ENCODE results near the gene ZSCAN30.

ZSCAN30 gene

DNA sequence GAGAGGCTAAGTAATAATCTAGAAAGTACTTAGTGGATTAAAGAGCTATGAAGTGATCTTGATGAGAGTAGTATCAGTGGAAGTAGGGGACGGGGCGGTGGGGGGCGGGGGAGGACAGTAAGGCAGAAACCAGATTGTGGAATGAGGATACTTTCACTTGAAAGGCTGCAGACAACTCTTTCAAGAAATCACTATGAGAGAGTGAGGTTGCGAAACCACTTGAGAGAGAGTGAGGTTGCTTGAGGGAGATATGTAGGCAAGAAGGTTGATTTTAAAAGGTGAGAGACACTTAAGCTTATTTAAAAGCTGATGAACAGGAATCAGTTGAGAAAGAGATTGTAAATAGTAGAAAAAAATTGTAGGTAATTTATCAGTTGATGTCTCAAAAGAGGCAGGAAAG lies 45.4 kb downstream of the ZSCAN30 start:
- in situ Hi-C loops (cut with HindIII; ENCODE audit: low sequenced_read_pairs) = no loop called here
- no peak overlapping the region for H3K4me3 ChIP-seq (ENCODE audit: low read depth, low read length)
- TF ChIP-seq, protein P1, sequence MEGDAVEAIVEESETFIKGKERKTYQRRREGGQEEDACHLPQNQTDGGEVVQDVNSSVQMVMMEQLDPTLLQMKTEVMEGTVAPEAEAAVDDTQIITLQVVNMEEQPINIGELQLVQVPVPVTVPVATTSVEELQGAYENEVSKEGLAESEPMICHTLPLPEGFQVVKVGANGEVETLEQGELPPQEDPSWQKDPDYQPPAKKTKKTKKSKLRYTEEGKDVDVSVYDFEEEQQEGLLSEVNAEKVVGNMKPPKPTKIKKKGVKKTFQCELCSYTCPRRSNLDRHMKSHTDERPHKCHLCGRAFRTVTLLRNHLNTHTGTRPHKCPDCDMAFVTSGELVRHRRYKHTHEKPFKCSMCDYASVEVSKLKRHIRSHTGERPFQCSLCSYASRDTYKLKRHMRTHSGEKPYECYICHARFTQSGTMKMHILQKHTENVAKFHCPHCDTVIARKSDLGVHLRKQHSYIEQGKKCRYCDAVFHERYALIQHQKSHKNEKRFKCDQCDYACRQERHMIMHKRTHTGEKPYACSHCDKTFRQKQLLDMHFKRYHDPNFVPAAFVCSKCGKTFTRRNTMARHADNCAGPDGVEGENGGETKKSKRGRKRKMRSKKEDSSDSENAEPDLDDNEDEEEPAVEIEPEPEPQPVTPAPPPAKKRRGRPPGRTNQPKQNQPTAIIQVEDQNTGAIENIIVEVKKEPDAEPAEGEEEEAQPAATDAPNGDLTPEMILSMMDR (IDR thresholded peaks at IDR 0.05; ENCODE audit: low read depth, low read length) = no peak
- DNase-seq (ENCODE audit: low read depth, low spot score) = no peak

DNA sequence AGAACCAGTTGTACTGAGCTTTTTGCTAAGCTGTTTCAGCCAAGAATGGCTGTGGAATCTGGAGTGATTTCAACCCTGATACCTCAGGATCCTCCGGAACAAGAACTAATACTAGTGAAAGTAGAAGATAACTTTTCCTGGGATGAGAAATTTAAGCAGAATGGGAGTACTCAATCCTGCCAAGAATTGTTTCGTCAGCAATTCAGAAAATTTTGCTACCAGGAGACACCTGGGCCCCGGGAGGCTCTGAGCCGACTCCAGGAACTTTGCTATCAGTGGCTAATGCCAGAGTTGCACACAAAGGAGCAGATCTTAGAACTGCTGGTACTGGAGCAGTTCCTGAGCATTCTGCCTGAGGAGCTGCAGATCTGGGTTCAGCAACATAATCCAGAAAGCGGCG lies 47.6 kb downstream of the ZSCAN30 start:
- in situ Hi-C loops (cut with HindIII; ENCODE audit: low sequenced_read_pairs) = no loop called here
- no peak for DNase-seq (ENCODE audit: low read depth, low spot score)
- TF ChIP-seq, protein P1 (IDR thresholded peaks at IDR 0.05; ENCODE audit: low read depth, low read length) = no peak
- H3K4me3 ChIP-seq (ENCODE audit: low read depth, low read length) = no peak overlapping the region

DNA sequence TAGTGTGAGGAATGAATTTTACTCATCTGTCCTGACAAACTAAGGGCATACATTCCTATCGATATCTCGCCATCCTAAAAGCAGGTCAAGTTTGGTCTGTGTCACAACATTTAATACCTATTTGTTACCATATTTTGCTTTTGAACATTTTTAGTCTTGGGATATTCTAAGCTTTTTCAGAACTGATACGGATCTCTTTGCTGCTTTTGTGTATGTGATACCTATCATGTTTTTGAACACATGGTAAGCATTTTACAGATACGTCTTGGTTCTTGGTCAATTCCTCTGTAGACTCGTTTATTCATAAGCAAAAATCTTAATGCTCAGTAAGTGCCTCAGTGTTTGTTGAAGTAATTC lies 48.6 kb downstream of the ZSCAN30 start:
- peak overlapping the region; percentile 67 for H3K4me3 ChIP-seq (ENCODE audit: low read depth, low read length)
- TF ChIP-seq, protein P1 (IDR thresholded peaks at IDR 0.05; ENCODE audit: low read depth, low read length) = no peak
- DNase-seq (ENCODE audit: low read depth, low spot score) = no peak
- in situ Hi-C loops (cut with HindIII; ENCODE audit: low sequenced_read_pairs) = no loop called here

DNA sequence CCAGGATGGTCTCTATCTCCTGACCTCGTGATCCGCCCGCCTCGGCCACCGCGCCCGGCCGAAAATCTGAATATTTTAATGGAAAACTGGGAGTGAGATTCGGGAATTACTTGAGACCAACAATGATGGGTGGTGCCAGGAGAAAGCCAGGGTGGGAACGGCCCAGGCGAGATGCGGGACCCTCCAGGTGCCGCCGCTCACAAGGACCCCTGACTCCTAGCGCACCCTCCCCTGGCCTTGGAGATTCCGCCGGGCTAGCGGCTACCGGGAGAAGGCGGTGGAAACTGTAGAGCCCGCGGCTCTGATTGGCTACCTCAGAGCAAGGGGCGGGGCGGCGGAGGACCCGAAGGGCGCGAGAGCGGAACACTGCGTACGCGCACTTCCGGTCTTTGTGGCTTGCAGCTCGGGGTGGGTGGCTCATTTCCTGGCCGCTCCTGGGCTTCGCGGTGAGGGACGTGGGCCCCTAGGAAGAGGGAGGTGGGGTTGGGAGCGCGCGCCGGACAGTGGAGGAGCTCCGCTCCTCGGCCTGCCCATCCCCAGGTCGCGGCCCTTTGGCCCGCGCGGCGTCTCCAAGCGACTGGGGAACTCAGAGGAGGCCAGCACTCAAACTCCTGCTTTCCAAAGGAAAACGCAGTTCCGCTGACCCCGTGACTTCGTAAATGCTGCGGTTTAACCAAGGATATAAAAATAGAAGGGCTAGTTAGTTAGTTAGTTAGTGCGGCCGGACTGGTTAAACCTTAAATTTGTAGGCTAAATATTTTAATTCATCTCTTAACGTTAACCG lies 49.2 kb downstream of the ZSCAN30 start, which contains the start of gene ZNF397:
ZNF397 (plus strand) TSS at position 371 of the 784 bp plus-strand sequence. CDS start 1,437 bp downstream, outside the sequence.
- in situ Hi-C loops (cut with HindIII; ENCODE audit: low sequenced_read_pairs) = no loop called here
- H3K4me3 ChIP-seq (ENCODE audit: low read depth, low read length) = peak within 1 kb of the TSS; percentile 67
- peak; percentile 98 for DNase-seq (ENCODE audit: low read depth, low spot score)
- TF ChIP-seq, protein P1 (IDR thresholded peaks at IDR 0.05; ENCODE audit: low read depth, low read length) = no peak

DNA sequence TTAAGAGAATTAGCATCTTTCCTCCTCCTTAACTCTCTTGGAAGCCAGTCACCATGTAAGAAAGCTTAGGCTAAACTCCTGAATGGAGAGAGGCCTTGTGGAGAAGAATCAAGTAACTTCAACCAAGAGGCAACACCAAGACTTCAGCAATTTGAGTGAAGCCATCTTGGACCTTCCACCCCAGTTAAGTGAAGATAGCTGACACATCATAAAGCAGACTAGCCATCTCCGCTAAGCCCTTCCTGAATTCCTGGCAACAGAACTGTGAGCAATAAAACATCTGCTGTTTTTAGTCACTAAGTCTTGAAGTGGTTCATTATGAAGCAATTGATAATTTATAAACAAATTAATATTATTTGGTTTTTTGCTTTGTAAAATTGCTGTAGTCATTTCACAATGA lies 50.7 kb downstream of the ZSCAN30 start:
- TF ChIP-seq, protein P1 (IDR thresholded peaks at IDR 0.05; ENCODE audit: low read depth, low read length) = no peak
- in situ Hi-C loops (cut with HindIII; ENCODE audit: low sequenced_read_pairs) = no loop called here
- H3K4me3 ChIP-seq (ENCODE audit: low read depth, low read length) = no peak overlapping the region
- DNase-seq (ENCODE audit: low read depth, low spot score) = no peak

DNA sequence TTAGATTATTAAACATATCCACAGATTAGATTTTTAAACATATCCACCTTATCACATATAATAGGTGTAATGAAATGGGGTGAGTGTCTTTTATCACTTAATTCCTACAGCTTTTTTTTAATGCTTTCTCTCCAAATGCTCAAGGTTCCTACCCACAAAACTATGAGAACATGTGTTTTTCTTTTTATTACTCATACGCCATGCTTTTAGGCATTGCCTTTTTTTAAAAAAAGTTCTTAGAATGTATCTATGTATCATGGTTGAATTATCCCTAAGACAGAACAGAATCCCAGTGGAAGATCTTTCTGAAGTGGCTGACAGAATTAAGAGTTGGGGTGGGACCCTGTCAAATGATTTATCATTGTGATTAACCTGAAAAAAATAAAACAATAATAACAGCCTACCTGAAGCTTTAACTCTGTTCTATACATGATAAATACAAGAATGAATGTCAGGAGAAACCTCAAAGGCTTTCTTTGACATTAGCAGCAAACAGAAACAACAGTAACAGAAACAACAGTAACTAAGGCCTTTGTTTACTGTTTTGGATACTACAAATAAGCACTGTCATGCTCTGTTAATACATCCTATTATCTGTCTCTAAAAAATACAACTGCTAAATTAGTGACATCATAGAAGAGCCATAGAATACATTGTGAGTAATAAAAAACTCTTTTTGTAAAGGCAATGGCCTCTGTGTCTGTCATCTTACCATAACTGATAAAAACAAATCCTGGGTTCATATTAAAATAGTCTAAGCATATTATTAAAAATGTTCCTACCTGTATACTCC lies 53.3 kb downstream of the ZSCAN30 start:
- H3K4me3 ChIP-seq (ENCODE audit: low read depth, low read length) = no peak overlapping the region
- peak; percentile 26 for DNase-seq (ENCODE audit: low read depth, low spot score)
- in situ Hi-C loops (cut with HindIII; ENCODE audit: low sequenced_read_pairs) = no loop called here
- TF ChIP-seq, protein P1 (IDR thresholded peaks at IDR 0.05; ENCODE audit: low read depth, low read length) = no peak

All from astrocyte of the spinal cord (primary cell).